WI38 (cell line): ENCODE results near the gene TGFBR3.

Experiments
- H3K4me3 ChIP-seq: 2 replicates; pipeline ENCODE4 v1.5.1; 2011; ENCODE audit warnings: low read depth, mild to moderate bottlenecking, control low read depth, low read length
- TF ChIP-seq, protein P1 (sequence below): IDR thresholded peaks from 2 replicates; pipeline ENCODE4 v1.5.1; 2012; ENCODE audit warnings: low read depth, mild to moderate bottlenecking, control low read depth, low read length

Gene TGFBR3

DNA sequence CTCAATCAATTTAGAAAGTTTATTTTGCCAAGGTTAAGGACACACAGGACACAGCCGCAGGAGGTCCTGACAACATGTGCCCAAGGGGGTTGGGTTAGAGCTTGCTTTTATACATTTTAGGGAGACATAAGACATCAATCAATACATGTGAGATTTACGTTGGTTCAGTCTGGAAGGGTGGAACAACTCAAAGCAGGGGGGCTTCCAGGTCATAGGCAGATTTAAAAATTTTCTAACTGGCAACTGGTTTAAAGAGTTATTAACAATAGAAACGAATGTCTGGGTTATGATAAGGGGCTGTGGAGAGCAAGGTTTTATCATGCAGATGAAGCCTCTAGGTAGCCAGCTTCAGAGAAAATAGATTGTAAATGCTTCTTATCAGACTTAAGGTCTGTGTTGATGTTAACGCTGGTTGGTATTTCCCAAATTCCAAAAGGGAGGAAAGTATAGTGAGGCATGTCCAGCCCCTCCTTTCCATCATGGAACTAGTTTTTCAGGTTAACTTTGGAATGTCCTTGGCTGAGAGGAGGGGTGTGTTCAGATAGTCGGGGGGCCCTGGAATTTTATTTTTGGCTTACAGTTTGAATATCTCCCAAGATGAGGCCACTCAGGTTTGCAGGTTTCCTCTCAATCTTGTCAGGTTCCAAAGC, 31.0 kb upstream of the TGFBR3 start:
- H3K4me3 ChIP-seq, result no peak overlapping the region
- TF ChIP-seq, protein P1, sequence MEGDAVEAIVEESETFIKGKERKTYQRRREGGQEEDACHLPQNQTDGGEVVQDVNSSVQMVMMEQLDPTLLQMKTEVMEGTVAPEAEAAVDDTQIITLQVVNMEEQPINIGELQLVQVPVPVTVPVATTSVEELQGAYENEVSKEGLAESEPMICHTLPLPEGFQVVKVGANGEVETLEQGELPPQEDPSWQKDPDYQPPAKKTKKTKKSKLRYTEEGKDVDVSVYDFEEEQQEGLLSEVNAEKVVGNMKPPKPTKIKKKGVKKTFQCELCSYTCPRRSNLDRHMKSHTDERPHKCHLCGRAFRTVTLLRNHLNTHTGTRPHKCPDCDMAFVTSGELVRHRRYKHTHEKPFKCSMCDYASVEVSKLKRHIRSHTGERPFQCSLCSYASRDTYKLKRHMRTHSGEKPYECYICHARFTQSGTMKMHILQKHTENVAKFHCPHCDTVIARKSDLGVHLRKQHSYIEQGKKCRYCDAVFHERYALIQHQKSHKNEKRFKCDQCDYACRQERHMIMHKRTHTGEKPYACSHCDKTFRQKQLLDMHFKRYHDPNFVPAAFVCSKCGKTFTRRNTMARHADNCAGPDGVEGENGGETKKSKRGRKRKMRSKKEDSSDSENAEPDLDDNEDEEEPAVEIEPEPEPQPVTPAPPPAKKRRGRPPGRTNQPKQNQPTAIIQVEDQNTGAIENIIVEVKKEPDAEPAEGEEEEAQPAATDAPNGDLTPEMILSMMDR, result no peak

- no peak overlapping the region for H3K4me3 ChIP-seq
- TF ChIP-seq, protein P1, result no peak
These were observed 30.1 kb upstream of the TGFBR3 start for GRCh38 chr1:91916046-91916445.

- H3K4me3 ChIP-seq, result no peak overlapping the region
- TF ChIP-seq, protein P1, result no peak
These were observed 27.1 kb upstream of the TGFBR3 start for GRCh38 chr1:91913018-91913417.

DNA sequence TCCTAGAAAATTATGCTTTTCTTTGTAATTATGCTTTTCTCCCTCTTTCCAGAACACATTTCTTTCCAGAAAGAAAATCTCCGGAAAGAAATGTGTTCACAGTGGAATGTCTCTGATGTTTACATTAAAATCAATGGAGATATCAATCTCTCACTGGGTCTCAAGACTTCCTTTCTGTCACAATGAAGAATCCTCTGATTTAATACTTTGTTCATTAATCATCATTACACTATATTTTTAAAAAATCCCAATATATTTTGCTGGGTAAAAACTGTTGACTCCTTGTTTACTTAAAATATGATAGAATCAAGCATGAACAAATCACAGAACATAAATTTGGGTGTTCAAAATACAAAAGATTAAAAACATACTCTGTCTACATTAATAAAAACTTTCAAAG, 26.3 kb upstream of the TGFBR3 start:
- no peak overlapping the region for H3K4me3 ChIP-seq
- TF ChIP-seq, protein P1, result no peak

DNA sequence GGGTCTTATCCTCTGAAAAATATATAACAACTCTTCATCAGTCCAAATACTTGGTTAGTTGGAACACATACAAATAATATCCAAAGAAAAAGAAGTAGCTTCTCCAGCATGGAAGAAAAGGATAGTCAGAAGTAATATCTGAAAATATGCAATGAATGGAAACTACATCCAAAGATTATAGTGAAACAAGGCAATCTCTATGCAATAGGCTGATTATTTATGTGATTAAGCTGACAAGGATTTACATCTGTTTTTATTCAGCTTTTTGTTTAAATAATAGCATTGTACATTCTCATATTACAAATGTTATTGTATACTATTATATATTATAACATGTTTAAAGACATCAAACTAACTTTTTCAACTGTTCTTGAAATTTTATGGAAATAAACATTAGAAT, 15.3 kb upstream of the TGFBR3 start:
- TF ChIP-seq, protein P1, result no peak
- no peak overlapping the region for H3K4me3 ChIP-seq

GRCh38 chr1:91900562-91900961, 14.6 kb upstream of the TGFBR3 start:
- TF ChIP-seq, protein P1, result no peak

DNA sequence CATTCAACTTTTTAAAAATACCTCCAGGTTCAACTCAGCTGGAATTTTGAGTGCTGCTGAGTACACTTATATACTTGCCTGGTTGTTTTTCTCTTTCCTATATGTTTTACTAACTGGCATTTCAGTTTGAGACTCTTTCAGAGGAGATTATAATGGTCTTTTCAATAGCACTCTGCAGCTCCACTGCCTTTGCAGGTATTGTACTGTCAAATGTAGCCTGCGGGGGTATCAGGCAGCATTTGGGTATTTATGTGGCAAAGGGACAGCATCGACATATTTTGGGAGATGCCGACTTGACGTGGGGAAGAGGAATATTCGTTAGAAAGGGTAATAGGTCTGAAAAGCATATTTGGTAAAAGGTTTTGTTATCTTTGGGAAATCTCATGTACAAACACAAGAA, 11.1 kb upstream of the TGFBR3 start:
- no peak overlapping the region for H3K4me3 ChIP-seq
- TF ChIP-seq, protein P1, result no peak

More at GRCh38 chr1:91900562-91900961, 14.6 kb upstream of the TGFBR3 start:
- H3K4me3 ChIP-seq, result no peak overlapping the region
